NCI-H1092 treated with DMSO at 0.1 percent for 48 hours (cell line): ENCODE measurements around the gene FTO.

Source experiments
- DNase-seq: peaks from one replicate; lab custom pipeline; 2025; lab: John Stamatoyannopoulos, UW

The FTO gene

DNA sequence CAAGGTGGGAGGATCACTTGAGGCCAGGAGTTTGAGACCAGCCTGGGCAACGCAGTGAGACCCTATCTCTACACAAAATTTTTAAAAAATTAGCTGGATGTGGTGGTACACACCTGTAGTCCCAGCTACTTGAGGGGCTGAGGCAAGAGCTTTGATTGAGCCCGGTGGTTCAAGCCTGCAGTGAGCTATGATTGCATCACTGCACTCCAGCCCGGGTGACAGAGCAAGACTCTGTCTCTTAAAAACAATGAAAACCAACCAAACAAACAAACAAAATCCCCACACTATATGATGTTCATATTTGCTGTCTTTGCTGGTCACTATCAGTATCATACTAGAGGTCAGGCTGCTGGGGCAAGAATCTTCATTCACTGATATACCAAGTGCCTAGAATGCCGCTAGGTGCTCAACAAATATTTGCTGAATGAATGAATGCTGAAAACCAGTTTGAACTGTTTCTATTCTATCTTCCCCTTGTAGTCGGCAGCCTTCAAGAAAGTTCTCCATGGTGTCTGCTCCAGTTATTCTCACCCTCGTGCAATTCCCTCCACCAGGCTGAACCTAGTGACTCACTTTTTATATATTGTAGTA lies 455.6 kb downstream of the FTO start:
- no peak for DNase-seq

DNA sequence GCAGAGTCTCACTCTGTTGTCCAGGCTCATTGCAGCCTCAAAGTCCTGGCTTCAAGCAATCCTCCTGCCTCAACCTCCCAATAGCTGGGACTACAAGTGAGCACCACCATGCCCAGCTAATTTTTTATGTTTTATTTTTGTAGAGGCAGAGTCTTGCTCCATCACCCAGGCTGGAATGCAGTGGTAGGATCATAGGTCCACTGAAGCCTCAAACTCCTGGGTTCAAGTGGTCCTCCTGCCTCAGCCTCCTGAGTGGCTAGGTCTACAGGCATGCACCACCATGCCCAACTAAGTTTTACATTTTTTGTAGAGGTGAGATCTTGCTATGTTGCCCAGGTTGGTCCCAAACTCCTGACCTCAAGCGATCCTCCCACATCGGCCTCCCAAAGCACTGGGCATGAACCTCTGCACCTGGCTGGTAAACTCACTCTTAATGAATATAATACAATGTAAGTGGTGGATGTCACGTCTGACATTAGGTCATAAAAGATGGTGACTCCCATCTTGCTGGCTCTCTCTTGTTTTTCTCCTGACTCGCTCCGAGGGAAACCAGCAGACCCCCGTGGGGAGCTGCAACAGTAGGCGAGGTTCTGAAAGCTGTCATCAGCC lies 456.4 kb downstream of the FTO start:
- no peak for DNase-seq

DNA sequence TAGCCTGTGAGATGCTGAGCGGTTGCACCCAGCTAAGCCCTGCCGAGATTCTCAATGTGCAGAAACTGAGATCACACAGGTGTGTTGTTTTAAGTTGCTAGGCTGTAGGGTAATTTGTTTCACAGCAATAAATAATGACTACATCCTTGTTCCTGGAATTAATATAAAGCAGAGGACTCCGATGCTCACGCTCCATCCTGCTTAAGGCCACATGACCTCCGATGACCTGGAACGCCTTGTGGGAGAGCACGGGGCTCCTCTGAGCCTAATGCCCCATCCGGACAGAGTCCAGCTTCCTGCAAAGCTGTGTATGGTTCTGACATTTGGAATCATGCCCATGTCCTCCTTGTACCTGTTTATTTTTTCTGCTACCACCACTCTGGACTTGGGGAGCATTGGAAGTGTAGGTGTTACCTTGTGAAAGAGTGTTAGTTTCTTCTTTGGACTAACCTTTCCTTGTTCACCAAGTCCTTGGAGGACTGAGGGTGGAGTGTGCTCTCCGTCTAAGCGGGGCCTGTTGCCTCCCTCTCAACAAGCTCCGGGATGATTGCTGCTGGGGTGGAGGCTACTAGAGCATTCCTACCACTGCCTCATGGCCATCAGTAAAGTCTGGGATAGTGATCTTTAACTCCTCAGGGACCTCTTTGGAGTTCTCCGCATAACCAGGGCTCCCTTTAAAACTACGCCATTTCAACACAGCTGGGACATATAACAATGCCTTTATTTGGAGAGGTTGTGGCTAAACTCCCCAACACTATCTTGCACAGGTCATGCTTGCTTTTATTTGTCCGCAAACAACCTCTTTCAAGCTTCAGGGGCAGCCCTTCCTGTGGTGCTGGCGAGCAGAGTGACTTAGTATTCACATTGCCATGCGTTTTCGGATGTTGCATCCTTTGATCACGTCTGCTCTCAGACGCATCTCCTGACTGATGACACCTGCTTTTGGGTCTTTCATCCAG lies 457.3 kb downstream of the FTO start:
- no peak for DNase-seq

DNA sequence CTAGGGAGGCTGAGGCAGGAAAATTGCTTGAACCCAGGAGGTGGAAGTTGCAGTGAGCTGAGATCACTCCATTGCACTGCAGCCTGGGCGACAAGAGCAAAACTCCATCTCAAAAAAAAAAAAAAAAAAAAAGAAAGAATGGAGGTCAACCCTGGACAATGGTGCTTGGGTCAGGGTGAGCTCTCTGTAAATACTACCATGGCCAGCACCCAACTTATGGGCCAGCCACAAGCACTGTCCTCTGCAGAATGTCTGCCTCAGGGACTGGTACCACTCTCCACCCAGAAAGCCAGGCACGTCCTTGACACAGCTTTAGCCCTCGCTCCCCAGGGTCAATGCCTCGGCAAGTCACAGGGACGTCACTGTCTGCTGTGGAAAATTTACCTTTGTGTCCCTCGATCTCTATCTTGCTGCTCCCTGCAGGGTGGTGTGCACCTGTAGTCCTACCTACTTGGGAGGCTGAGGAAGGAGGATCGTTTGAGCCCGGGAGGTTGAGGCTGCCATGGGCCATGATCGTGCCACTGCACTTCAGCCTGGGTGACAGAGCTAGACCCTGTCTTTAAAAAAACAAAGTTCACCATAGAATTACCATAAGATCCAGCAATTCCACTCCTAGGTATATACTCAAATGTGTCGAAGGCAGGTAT lies 459.4 kb downstream of the FTO start:
- no peak for DNase-seq

DNA sequence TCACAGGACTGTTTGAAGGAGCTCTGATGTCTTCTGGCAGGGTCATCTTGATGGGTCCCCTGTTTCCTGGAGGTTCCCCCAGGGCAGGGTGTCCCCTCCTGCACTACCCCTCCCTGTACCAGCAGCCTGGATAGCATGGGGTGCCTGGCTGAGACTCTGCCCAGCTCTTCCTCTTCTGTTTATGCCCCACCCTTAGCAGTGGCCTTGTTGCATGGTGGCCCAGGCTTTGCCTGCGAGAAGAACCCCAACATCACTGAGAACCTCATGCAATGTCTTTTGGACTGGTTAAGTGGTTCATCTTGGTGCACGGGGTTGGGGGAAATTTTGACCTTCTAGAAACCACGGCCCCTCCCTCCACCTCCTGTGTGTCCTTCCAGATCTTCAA lies 460.8 kb downstream of the FTO start:
- no peak for DNase-seq

DNA sequence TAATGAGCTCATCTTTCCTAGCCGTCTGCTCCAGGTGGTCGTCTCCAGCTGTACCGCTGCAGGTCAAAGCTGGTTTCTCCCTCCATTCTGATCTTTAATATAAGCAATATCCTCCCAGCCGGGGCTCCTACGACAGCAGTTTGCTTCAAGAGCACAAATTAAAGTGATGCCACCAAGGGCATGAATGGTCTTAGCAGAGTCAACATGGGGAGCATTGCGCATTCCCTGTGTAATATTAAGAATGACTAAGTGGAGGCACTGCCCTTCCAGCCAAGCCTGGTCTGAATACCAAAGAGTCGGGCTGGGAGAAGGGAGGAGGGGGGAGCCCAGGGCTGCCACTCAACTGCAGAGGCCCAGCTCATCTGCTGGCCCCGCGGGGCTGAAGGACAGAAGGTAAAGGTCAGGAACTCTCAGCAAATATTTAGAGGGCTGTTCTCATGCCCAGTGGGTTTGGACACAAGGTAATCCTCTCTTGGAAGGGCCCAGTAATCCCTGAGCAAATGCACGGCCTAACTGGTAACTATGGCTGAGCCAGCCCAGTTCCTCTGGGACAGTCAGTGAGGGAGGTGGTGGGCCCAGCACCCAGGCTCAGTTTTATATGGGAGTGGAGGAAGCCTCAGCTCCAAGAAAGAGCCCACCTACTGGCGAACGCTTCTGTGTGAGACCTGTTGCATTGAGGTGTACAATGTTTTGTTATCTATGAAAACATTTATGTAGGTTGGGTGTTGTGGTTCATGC lies 461.4 kb downstream of the FTO start:
- no peak for DNase-seq

DNA sequence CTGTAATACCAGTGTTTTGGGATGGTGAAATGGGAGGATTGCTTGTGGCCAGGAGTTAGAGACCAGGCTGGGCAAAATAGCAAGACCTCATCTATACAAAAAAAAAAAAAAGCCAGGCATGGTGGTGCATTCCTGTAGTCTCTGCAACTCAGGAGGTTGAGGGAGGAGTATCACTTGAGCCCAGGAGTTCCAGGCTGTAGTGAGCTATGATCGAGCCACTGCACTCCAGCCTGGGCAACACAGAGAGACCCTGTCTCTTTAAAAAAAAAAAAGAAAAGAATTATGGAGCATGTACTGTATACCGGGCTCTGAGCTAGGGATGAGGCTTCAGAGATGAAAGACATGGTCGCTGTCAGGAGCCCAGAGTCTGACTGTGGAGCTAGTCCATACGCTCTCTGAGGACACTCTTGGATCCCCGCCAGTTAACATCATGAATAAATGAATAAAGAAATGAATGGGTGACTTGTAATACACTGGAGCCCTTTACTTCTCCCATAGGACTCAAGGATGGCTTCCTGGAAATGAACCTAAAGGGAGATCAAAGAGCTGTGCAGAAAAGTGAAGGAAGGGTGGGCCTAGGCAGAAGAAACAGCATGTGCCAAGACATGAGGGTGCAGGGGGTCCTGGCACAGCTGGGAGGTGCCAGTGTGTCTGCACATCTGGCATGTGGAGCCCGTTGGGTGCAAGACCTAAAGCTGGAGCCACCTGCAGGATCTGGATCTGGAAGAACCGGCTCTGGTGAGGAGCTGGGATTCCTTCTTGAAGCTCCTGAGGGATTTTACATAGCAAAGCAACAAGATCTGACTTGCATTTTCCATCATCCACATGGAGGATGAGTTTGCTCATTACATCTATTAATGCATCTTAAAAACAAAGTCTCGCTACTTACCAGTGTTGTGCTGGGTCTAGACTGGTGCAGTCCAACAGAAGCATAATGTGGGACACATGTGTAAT lies 462.2 kb downstream of the FTO start:
- no peak for DNase-seq

DNA sequence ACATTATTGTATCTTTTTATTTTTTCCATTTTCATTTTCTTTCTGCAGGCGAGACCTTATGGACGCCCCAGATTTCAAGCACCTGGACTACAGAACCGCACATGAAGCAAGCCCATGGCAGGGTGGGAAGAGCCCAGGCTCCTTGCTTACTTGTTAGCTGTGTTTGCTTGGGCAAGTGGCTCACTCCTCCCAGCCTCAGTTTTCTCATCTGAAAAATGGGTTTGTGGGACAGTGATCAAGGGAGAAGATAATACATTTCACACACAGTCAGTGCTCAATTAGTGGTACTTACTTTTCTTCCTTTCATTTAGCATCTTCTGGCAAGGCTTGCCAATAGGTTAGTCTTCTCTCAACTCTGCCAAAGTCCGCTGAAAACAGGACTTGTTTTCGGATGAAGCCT lies 465.2 kb downstream of the FTO start:
- DNase-seq, result no peak

DNA sequence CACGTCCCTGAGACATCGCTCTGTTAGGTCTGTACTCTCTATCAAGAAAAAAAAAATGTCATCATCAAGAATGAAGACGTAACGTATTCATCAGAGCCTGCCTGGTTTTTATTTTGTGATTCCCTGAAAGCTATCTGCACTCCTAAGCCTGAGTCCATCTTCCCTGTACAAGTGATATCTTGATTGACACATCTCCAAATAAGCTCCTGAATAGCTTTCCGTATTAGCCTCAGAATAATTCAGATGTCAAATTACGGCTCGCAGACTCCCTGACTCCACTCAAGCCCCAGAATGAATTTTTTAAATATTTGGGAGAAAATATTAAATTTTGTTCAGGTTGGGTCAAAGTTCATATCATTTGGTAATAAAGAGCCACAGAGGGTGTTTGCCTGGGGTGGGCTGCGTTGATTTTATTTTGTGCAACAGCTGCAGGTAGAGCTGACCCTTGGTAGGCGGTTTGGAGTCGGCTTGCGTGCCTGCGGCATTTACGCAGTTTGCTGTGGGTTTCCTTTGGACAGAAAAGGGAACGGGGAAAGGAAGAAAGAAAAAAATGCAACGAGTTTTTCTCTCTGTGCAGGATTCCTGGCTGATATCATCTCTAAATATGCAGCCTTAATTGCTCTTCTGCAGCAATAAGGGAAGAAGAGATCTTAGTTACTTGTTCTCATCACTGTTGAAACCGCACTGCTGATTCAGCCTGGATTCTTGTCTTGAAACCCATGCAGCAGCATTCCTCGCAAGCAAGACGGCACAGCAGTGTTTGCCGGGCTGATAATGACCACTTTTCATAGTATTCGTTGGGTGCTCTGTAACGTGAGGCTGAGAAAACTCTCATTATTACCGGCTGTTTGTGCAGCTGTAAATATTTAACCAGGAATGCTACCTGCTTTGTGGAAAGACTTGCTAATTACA lies 467.9 kb downstream of the FTO start:
- peak; percentile 78 for DNase-seq

DNA sequence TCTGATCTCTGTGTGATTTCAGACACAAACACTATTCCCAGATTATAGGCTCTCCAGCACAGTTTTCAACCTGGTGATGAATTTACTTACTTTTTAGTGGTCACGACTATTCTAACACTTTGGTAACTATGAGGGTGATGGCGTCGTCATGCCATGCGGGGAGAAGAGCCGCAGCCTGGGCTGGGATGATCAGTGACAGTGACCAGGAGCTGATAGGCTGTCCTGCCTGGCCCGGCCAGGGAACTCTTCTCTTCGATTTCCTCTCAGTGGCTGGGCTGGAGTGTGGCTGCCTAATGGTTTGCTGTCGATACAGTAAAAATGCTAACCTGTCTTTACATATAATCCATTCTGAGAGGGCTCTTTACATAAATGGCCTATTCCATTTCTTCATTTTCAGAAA lies 469.5 kb downstream of the FTO start:
- peak; percentile 66 for DNase-seq

DNA sequence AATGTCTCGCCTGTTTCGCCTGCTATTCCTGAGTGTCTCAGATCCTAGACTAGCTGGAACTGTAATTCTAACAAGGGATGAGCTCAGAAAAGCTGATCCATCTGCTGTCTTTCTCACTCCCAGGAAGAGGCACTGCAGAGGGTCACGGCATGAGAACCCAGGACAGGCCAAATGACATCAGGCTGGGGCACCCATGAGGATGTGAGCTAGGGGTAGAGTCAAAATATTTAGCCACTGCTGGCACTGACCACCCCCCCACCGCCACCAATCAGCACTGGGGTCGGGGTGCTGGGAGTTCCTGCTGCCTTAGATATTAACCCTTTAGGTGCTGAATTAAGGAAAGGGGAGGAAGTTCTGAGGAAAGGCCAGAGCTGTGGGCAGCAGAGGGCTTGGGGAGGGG lies 470.2 kb downstream of the FTO start:
- DNase-seq, result peak; percentile 66

DNA sequence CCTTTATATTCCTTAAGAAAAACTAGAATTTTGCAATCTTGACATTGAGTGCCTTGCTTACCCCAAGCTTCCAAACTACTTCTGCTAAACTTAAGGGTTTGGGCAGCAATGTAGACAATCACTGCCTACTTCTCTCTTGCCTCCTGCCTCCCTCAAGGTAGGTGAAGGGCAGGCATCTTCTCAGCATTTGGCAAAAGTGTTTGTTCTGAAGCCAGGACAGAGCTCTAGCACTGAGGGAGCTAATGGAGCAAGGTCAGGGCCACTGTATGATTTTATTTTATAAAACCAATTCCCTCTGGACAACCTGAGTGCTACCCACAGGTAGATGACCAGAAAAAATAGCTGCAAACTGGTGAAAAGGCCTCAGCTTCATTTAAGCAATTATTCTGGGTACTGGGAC lies 470.8 kb downstream of the FTO start:
- peak; percentile 59 for DNase-seq

DNA sequence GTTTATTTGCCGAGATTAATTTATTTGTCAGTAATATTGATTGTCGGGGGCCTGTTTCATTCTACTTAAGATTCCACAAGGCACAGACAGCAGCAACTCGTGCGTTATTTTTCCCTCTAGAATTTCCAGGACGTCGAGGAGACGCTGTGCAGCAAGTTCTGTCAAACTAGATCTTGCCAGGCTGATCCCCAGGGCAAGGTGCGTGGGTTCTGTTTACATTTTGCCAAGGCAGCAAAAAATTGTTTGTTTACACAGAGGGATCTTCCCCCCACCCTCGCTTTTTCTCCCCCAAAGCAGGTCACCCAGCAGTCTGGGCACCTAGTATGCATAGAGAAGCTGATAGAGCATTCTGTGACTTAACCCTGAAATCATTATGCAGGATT lies 471.2 kb downstream of the FTO start:
- DNase-seq, result peak; percentile 79

DNA sequence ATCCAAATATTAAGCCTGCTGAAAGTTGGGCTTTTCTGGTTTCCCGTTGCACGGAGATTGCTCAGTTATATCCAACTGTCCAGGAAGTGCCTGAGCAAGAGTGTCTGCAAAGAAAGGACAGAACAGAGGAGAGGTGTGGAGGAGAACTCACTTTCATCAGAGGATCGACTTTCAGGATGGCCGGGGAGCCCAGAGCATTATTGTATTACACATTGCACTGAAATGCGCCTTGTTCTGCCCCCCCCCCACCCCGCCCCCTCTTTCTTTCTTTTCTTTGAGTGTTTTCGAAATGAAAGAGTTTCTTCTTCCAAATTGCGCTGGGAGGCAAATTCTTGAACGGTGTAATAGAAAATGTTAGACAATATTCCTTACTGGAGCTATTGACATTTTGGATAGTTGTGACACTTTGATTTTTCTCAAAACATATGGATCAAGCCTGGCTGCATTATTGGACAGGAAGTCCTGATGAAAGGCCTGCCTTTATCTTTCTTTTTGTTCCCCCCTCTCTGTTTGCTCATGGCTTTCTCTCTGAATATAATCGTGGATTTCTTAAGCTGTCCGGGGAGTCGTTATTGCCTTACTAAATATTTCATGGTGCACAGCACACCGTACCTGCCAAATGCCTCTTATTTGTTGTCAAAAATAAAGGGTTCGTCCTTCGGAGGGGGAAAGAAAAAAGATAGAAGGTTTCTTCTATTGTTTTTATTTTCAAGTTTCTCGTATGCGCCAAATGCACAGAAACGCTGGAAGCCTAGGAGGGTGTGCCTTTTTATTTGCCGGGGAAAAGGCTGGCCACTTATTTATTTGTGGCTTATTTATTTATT lies 471.8 kb downstream of the FTO start:
- DNase-seq, result peak; percentile 79

DNA sequence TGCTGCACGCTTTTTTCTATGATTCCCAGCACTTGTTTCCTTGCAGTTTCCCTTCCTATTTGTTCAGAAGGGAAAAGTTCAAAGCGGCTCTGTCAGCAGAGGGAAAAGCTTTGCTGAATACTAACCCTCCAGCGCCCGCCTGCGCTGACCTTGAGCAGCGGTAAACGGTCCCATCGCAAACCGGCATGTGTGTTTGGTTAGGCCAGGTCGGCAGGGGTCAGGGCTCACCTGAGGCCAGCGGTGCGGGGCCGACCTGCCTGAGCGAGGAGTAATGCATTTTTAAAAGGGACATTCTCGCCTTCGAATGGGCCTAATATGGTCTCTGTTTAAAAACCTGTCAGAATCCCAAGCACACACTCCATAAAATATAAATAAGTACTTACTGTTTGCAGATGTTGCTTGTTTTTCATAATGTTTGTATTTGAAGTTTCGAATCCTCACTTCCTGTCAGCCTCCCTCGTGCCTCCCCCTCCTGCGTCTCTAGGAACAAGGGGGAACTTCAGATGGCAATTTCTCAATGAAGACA lies 472.5 kb downstream of the FTO start:
- DNase-seq, result peak; percentile 69

DNA sequence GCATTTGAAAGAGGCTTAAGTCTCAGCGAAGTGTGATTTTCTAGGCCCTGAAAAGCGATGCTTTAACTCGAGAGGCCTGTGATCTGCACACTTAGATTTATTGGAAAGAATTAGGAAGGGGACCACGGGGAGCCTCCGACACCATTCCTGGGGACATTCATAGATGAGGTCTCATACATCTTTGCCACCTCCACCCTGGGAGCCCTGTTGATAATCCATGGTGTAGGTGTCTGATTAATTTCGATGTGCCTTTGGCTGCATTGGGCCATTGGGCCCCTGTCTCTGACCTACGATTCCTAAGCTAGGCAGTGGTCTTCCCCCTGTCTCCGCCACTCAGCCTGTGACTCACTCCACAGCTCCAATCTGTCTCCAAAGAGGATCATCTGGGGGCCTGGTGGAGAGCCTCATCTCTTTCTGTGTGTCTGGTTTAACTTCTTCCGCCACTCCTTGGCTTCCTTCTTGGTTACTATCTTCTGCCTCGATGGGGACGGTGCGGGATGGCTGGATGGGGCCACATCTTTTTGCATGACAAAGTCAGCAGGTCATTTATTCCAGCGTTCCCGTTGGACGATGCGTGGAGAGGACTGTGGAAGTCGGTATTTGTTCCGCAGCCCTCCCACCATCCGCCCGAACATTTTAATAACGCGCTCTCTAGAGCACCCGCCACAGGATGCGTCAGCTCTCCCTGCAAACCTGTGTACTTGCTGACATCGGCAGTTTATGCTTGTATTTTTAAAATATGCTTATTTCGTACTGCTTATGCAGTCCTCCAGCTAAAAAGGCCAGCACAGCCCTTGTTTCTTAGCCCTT lies 473.3 kb downstream of the FTO start:
- no peak for DNase-seq

DNA sequence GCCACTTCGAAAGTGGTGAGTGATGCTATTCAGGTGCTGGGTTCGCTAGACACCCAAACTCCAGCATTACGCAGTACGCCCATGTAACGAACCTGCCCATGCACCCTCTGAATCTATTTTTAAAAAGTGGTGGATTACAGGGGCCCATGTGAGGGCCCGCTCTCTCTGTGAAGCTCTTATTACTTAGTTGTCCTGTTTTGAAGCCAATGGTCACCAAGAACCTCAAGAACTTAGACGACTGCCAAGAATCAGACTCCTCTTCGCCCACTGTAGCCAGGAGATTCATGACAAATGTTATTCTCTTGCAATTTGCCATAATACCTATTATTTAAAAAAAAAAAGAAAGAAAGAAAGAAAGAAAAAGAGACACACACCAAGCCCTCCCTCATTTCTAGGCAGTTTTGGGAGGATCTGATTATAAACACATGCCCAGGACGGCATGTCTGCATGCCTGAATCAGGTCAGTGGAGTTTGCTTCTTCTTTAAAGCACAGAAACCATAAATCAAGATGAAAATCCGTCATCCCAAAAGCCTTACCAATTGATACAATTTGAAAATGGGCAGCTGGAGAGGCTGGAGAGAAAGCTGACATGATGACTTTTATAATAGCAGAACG lies 474.0 kb downstream of the FTO start:
- no peak for DNase-seq
